Measurements from ENCODE around the gene DISC1. TPM values are rescaled to one million over a fixed set of nuclear protein-coding genes. Genes with fewer than 3 reads are reported as not detected.
A peak's percentile ranks its signal among the peaks of the same experiment; 100 is the strongest.

The DISC1 gene
- total and polyA plus RNA-seq, 2 donors (not counting 1 experiment from before 2014, with no cell fraction given): 2.7 to 4.3 TPM

DNA sequence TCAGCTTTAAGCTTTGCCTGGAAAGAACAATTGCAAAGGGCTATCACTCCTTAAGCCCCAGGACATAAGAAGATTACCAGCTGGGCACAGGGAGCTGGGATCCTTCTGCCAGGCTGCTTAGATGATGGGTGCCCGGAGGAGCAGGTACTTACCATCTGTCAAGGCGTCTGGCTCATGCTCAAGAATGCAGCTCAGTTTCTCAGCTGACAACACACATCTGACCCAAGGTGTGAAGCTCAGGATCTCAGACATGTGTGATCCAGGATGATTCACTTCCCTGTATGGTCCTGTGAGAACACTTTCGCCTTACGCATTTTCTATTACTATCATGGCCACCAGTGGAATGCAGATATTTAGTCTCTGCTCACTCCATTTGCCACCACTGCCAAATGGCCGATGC is 14.7 kb upstream of the DISC1 start:
- H3K27me3 Mint-ChIP-seq: peaks cover 12% of the 10 kb centered on the region
- H3K9me3 Mint-ChIP-seq (ENCODE audit: insufficient read depth): no peaks in the 10 kb centered on the region
- H3K4me3 ChIP-seq (ENCODE audit: control extremely low read depth in 1 of 5, extremely low read depth in 1 of 5, insufficient read depth in 1 of 5, low read depth in 2 of 5, low read length in 4 of 5): peak overlapping the region in 2 of 5 experiments; percentile 58 to 59
- WGBS (ENCODE audit: insufficient coverage): 81% methylated on average over 3 of the region's 5 CpGs
- peak overlapping the region; percentile 48 for H3K9ac ChIP-seq (ENCODE audit: low read length)
- CTCF ChIA-PET: interaction anchor here (0.9 kb wide), 1 partner anchor 11 kb away, joined by 4 read pairs; no protein-coding TSS in a partner anchor
- POLR2A ChIA-PET: interaction anchor here (1.6 kb wide), 1 partner anchor 274 kb away, joined by 4 read pairs; the partner anchor contains the start of genes EXOC8 and SPRTN
- no peaks in the 10 kb centered on the region for H3K79me2 ChIP-seq (ENCODE audit: control insufficient read depth, insufficient read depth, low read length)
- H3K4me1 Mint-ChIP-seq: peaks cover 66% of the 10 kb centered on the region
- peaks cover 0 to 17% (median 11%) of the 10 kb centered on the region in 3 donors for H3K9me3 ChIP-seq (ENCODE audit: control extremely low read depth in 1 of 3, control insufficient read depth in 2 of 3, insufficient read depth in 1 of 3, low read length in 2 of 3)
- peak; percentile 19 for DNase-seq
- peak overlapping the region; percentile 71 for H3K4me2 ChIP-seq (replicated peaks; ENCODE audit: low read depth, low read length, poor library complexity, severe bottlenecking)
- peak overlapping the region; percentile 56 for H3K4me3 Mint-ChIP-seq
- H2AFZ ChIP-seq (ENCODE audit: insufficient read depth, low read depth, low read length, poor library complexity, severe bottlenecking): no peak overlapping the region
- H4K20me1 ChIP-seq (ENCODE audit: control insufficient read depth, insufficient read depth, low read length, poor library complexity, severe bottlenecking): no peaks in the 10 kb centered on the region
- peak overlapping the region; percentile 26 for H3K27ac Mint-ChIP-seq
- peaks cover 56 to 61% of the 10 kb centered on the region in 2 donors for H3K4me1 ChIP-seq (ENCODE audit: control insufficient read depth in 2 of 2, insufficient read depth in 2 of 2, low read length in 2 of 2)
- intact Hi-C loops (cut with micrococcal nuclease): loop anchor here (1.0 to 2.0 kb wide), 2 partner anchors 15 to 84 kb away; partner anchors contain the start of genes DISC1 and TSNAX
- peaks cover 0 to 3% (median 0%) of the 10 kb centered on the region in 4 experiments for H3K27me3 ChIP-seq (replicated peaks in 1 of 4; ENCODE audit: control extremely low read depth in 1 of 4, control insufficient read depth in 3 of 4, insufficient read depth in 4 of 4, low read length in 3 of 4)
- H3K27ac ChIP-seq (ENCODE audit: low read length in 2 of 2): no peak overlapping the region
- H3K36me3 ChIP-seq (replicated peaks in 1 of 2; ENCODE audit: control extremely low read depth in 1 of 2, control insufficient read depth in 1 of 2, extremely low read depth in 1 of 2, insufficient read depth in 2 of 2, low read length in 1 of 2): no peaks in the 10 kb centered on the region
- ATAC-seq (ENCODE audit: low read depth): no peak
- no peak for TF ChIP-seq EZH2 (IDR thresholded peaks at IDR 0.05; ENCODE audit: borderline replicate concordance, insufficient read depth, low read depth, low read length, poor library complexity, severe bottlenecking)
- TF ChIP-seq, protein P1, sequence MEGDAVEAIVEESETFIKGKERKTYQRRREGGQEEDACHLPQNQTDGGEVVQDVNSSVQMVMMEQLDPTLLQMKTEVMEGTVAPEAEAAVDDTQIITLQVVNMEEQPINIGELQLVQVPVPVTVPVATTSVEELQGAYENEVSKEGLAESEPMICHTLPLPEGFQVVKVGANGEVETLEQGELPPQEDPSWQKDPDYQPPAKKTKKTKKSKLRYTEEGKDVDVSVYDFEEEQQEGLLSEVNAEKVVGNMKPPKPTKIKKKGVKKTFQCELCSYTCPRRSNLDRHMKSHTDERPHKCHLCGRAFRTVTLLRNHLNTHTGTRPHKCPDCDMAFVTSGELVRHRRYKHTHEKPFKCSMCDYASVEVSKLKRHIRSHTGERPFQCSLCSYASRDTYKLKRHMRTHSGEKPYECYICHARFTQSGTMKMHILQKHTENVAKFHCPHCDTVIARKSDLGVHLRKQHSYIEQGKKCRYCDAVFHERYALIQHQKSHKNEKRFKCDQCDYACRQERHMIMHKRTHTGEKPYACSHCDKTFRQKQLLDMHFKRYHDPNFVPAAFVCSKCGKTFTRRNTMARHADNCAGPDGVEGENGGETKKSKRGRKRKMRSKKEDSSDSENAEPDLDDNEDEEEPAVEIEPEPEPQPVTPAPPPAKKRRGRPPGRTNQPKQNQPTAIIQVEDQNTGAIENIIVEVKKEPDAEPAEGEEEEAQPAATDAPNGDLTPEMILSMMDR (IDR thresholded peaks at IDR 0.05): no peak
